GM12801 (cell line): ENCODE measurements around the gene ECHDC1.

ENCODE experiments used
- TF ChIP-seq, protein P1 (sequence below): IDR thresholded peaks from one replicate; pipeline ENCODE4 v1.5.1; 2011; ENCODE audit warnings: control low read depth; ENCODE audit not compliant: insufficient read length; ENCODE audit errors: extremely low read depth

ECHDC1 gene

GRCh38 chr6:127273499-127273898, 69.9 kb downstream of the ECHDC1 start:
- TF ChIP-seq, protein P1, sequence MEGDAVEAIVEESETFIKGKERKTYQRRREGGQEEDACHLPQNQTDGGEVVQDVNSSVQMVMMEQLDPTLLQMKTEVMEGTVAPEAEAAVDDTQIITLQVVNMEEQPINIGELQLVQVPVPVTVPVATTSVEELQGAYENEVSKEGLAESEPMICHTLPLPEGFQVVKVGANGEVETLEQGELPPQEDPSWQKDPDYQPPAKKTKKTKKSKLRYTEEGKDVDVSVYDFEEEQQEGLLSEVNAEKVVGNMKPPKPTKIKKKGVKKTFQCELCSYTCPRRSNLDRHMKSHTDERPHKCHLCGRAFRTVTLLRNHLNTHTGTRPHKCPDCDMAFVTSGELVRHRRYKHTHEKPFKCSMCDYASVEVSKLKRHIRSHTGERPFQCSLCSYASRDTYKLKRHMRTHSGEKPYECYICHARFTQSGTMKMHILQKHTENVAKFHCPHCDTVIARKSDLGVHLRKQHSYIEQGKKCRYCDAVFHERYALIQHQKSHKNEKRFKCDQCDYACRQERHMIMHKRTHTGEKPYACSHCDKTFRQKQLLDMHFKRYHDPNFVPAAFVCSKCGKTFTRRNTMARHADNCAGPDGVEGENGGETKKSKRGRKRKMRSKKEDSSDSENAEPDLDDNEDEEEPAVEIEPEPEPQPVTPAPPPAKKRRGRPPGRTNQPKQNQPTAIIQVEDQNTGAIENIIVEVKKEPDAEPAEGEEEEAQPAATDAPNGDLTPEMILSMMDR, result no peak

DNA sequence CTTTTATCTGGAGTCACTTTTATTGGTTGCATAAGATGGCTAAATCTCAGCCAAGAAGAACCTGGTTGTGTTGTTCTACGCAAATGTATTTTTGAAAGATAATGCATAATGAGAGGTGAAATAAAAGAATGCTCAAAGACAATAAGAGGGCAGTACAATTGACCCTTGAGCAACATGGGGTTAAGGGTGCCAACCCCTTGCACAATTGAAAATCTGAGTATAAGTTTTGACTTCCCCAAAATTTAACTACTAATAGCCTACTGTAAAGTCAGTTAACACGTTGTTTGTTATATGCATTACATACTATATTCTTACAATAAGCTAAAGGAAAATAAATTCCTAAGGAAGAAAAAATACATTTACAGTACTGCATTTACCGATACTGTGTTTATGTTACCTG, 70.8 kb downstream of the ECHDC1 start:
- TF ChIP-seq, protein P1, result no peak

GRCh38 chr6:127267646-127268625, 75.5 kb downstream of the ECHDC1 start:
- TF ChIP-seq, protein P1, result no peak

DNA sequence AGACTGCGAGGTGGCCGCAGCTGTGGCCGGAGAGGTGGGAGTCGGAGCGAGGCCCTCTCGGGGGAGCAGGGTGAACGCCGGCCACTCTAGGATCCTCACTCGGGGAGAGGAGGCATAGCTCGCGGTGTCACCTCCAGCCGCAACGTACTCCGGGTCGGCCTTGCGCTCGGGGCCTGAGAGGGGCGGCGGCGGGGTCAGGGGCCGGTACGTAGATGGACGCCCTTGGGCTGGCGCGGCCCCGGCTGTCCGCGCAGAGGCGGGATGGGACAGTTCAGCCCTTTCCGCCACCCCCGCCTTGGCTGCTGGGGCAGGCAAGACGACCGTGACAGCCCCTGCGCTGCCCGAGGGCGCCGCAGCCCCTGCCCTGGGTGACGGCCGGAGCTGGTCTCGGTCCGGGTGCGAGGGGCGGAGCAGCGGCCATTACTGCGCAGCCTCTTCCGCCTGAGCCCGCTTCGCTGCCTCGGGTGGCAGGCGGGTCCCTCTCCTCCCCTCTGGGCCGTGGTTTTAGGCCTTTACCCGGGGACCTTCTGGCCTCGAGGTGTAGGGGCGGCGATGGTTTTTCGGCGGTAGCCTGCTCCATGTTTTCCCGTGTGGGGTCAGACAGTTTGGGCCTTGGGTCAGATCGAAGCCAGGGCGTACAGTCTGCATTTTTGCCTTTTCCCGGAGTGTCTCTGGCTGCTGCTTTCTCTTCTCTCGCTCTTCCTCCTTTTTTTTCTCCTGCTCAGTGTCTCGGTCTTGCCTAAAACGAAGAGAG, 76.3 kb downstream of the ECHDC1 start:
- TF ChIP-seq, protein P1, result no peak

DNA sequence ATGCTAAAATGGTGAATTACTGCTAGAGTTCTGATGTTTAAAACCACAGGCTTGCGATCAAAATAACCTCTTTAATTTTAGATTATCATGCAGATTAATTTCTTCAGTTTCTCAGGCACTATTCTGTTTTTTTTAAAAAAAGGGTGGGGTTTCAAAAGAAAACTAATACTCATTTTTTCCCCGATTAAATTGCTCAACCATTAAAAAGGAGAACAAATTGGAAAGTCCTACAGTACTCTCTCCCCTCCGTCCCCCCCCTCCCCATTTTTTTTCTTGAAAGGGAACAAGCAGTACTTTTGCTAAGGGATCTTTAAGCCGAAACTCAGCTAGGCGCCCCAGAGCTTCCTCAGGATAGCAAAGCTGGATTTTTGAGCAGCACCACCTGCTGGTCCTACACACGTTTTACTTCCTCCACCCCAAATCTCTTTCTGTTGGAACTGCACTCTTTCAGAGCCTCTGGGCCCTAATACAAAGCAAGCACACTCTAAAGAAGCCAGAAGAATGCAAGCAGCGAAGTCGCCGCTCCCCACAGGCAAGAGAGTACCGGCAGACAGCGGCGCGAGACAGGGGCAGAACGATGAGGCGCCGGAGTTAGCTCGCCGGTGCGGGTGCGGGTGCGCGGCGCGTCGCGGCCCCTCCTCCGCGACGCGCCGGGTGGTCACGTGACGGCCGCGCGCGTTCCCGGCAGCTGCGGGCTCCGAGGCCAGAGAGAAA, 77.1 kb downstream of the ECHDC1 start, which contains the start of gene RNF146:
Gene RNF146 (plus strand): TSS at position 687 of the 714 bp plus-strand sequence. CDS start 13,475 bp downstream, outside the sequence.
- TF ChIP-seq, protein P1, result no peak

DNA sequence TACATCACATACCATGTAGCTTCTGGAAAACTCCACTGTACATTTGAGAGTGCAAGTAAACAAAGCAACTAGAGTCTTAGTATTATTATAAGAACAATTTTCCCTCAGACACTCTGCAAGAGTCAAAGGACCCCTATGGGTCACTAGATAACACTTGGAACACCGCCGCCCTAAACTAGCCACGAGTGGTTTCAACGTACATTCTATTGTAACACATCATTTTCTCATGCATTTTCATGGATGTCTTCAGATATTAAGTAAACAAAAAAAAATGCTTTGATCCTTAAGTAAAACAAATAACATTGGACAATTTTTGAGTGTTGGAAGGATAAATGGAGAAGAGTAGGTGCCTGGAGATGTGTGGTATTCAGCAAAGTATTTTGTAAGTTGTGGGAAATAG, 79.9 kb downstream of the ECHDC1 start:
- TF ChIP-seq, protein P1, result no peak

DNA sequence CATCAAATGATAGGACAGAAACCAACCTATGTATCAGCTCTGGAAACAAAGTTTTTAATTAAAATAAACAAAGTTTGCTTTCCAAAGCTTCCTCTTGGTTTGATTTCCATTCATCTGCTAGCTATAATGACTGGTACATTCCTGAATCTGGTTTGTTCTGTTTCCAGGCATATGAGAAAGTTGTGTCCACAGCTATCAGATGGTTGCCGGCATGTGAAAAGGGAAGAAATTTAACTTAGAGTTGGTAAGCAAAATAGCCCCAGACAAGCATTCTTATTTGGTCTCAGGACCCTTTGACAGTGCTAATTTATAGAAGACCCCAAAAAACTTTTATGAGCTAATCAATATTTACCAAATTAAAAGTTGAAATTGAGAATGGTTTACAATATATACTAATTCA, 80.5 kb downstream of the ECHDC1 start:
- TF ChIP-seq, protein P1, result no peak
